ENCODE data around the gene ATP6V1F. TPM values are rescaled to one million over a fixed set of nuclear protein-coding genes. Genes with fewer than 3 reads are reported as not detected.

ATP6V1F gene
- total RNA-seq, 1 experiment from 2014 or later: 221 TPM

DNA sequence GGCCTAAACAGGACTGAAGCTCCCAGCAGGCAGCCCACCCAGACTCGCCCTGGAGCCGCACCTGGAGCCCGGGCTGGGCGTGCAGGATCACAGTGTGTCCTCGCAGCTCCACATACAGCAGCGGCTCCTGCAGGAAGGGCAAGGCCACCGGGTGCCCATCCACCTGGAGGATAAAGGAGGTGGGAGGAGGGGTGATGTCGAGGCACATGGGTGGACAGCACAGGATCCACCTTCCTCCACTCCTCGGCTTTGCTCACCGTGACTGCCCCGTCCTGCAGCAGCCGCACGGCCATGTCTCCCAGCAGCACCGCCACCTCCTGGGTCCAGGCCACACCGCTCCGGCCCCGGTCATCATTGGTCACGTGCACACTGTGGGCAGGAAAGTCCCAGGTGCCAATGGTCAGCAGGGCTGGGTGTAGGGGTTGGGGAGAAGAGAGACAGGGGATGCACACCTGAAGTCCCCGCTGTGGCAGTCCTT is 16.8 kb downstream of the ATP6V1F start:
- in situ Hi-C loops (cut with HindIII; ENCODE audit: low sequenced_read_pairs): no loop called here
- DNase-seq (ENCODE audit: low spot score): peak; percentile 72

DNA sequence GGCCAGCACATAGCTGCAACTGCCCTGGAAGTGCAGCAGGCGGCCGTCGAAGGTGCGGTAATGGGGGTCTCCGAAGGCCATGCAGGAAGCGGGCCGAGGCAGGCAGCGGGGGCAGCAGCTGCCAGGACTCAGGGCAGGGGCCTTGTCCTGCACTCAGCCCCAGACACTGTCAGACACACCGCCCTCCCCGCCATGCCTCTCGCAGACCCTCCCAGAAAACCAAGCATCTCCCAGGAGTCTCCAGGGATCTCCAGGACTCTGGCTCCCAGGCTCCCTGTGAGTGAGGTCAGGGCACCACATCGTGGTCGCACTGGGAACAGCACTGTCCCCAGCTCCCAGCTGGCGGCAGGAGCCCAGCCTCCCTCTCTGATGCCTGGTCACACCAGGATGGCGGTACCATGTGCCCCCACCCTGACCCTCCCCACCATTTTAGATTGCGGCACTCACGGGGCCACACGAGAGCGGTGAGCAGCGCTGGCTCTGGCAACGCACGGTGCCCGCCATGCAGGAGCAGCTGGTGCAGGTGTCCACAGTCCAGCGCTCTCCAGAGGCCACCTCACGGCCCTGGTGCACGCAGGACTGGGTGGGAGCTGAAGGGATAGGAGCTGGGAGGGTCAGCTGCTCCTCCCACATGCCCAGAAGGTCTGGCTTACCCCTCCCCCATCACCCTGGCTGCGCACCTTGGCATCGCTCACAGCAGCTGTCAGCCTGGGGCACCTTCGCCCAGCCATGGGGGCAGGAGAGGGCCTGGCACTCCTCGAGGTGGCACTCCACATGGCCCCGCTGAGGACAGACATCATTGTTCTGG is 17.5 kb downstream of the ATP6V1F start:
- peak; percentile 83 for DNase-seq (ENCODE audit: low spot score)
- in situ Hi-C loops (cut with HindIII; ENCODE audit: low sequenced_read_pairs): no loop called here

- in situ Hi-C loops (cut with HindIII; ENCODE audit: low sequenced_read_pairs): no loop called here
- DNase-seq (ENCODE audit: low spot score): peak; percentile 92
Measured at GRCh38 chr7:128880791-128881457, 18.3 kb downstream of the ATP6V1F start.

GRCh38 chr7:128881458-128882125 is 18.9 kb downstream of the ATP6V1F start:
- no peak for DNase-seq (ENCODE audit: low spot score)
- in situ Hi-C loops (cut with HindIII; ENCODE audit: low sequenced_read_pairs): no loop called here

- DNase-seq (ENCODE audit: low spot score): no peak
- in situ Hi-C loops (cut with HindIII; ENCODE audit: low sequenced_read_pairs): no loop called here
Measured at GRCh38 chr7:128882134-128882533, 19.5 kb downstream of the ATP6V1F start.

- peak; percentile 82 for DNase-seq (ENCODE audit: low spot score)
- in situ Hi-C loops (cut with HindIII; ENCODE audit: low sequenced_read_pairs): no loop called here
Measured at GRCh38 chr7:128883622-128884448, 21.2 kb downstream of the ATP6V1F start.

DNA sequence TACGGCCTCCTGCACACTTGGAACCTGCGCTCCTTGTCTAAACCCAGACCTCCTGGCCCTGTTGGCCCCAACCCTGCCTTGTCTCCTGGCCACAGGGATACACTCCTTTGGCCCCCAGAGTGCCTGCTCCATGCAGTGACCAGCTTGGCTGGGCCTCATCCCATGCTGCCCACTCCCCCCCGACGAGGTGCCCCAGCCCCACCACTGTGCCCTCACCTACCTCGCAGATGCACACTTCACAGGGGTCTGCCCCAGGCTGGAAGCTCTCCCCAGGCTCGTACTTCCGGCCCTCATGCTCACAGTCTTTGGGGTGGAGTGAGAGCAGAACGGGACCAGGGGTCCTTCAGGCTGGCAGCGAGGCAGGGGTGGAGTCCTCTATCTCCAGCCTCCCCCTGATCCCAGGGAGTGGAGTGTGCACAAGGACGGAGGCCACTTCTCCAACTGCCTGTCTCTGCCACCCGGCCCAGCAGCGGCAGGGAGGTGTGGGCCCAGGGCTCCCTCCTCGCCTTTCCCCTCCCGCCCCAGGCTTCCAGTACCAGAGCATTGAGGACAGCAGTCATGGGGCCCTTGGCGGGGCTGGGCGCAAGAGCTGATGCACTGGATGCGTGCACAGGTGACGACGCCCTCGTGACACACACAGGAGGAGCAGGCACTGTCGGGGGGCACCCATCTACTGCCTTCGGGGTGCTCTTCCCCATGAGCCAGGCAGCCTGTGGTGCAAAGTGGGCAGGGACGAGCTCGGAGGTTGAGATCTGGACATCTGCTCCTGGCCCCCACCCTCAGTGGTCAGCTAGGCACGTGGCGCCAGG is 22.1 kb downstream of the ATP6V1F start:
- in situ Hi-C loops (cut with HindIII; ENCODE audit: low sequenced_read_pairs): no loop called here
- DNase-seq (ENCODE audit: low spot score): no peak

GRCh38 chr7:128885370-128886187 is 22.9 kb downstream of the ATP6V1F start:
- DNase-seq (ENCODE audit: low spot score): no peak
- in situ Hi-C loops (cut with HindIII; ENCODE audit: low sequenced_read_pairs): no loop called here

GRCh38 chr7:128886391-128887168 is 23.9 kb downstream of the ATP6V1F start:
- in situ Hi-C loops (cut with HindIII; ENCODE audit: low sequenced_read_pairs): no loop called here
- DNase-seq (ENCODE audit: low spot score): no peak

DNA sequence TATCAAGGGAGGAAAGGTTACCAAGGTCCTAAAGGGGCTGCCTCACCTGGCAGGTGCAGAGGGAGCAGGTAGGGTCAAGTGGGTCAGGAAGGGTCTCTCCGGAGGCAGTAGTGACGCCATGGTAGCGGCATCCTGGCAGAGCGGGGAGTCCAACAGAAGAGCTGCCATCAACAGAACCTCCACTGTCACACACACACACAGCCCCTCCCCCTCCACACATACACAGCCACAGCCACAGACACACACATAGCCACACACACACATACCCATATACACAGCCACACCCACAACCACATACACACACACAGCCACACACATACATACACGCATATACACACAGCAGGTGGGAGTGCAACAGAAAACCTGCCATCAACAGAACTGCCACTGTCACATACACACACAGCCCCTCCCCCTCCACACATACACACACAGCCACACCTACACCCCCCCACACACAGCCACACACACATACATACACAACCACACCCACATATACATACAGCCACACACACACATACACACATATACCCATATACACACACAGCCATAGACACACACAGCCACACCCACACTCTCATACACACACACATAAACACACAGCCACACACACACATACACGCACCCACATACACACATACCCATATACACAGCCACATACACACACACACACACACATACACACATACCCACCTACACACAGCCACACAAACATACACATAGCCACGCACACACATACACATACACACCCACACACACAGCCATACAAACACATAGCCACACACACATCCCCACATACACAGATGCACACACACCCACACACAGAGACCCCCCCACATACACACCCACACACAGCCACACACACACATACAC is 24.7 kb downstream of the ATP6V1F start:
- in situ Hi-C loops (cut with HindIII; ENCODE audit: low sequenced_read_pairs): no loop called here
- DNase-seq (ENCODE audit: low spot score): no peak

DNA sequence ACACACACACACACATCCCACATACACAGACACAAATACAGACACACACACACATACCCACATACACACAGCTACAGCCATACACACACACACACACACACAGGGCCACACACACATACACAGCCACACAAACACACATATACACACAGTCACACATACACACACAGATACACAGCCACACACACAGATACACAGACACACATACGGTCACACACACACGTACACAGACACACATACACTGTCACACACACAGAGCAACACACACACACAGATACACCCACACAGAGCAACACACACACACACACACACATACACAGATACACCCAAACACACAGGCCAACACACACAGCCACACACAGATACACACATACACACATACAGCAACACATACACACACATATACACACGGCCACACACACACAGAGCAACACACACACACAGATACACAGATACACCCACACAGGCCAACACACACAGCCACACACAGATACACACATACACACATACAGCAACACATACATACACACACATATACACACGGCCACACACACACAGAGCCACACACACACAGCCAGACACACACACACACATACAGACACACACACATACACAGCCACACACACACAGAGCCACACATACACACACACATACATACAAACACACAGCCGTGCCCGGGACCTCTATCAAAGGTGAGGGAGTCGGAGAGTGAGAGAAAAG is 25.5 kb downstream of the ATP6V1F start:
- DNase-seq (ENCODE audit: low spot score): no peak
- in situ Hi-C loops (cut with HindIII; ENCODE audit: low sequenced_read_pairs): no loop called here

- DNase-seq (ENCODE audit: low spot score): no peak
Measured at GRCh38 chr7:128888756-128889095, 26.1 kb downstream of the ATP6V1F start.

GRCh38 chr7:128889121-128889520 is 26.5 kb downstream of the ATP6V1F start:
- in situ Hi-C loops (cut with HindIII; ENCODE audit: low sequenced_read_pairs): no loop called here

More at GRCh38 chr7:128888756-128889095, 26.1 kb downstream of the ATP6V1F start:
- in situ Hi-C loops (cut with HindIII; ENCODE audit: low sequenced_read_pairs): no loop called here

DNA sequence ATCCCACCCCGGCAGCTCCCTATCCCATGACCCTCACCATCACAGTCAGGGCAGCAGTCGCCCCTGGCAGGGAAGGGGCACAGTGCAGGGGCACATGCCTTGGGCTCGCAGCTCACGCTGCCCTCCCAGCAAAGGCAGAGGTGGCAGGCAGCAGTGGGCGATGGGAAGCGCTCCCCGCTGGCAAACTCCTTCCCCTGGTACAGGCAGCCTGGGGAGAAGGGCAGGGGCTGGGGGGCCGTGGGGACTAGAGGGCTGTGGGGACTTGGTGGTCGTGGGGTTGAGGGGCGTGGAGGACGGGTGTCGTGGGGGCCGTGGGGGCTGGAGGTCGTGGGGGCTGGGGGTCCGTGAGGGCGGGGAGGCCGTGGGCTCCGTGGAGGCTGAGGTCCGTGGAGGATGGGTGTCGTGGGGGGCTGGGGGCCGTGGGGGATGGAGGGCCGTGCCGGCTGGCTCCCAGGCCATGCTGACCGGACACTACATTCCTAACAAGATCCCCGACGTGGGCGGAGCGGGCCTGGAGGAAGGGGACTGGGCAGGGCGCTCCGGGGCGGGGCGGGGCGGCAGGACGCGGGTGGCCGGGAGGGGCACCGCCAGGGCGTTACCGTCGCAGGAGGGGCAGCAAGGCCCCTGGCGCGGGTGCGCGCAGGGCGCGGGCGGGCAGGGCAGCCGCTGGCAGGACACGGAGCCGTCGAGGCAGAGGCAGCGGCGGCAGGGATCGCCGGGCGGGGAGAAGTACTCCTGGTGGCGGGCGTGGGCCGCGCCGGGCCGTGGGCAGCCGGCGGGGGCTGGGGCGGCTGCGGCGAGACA is 27.9 kb downstream of the ATP6V1F start:
- in situ Hi-C loops (cut with HindIII; ENCODE audit: low sequenced_read_pairs): no loop called here
- DNase-seq (ENCODE audit: low spot score): no peak

More at GRCh38 chr7:128889121-128889520, 26.5 kb downstream of the ATP6V1F start:
- no peak for DNase-seq (ENCODE audit: low spot score)
